SK-N-SH treated with all-trans-retinoic acid at 6 μM for 48 hours (cell line): ENCODE results near the gene NUP133.

ENCODE experiments used
- ATAC-seq: fragments of 200-7000 bp; cut with Tn5 transposase; 3 replicates; pipeline ENCODE4 v1.9.1; 2020; ENCODE audit warnings: mild to moderate bottlenecking, moderate library complexity
- ARNTL ChIP-seq: fragments of 450-650 bp; formaldehyde crosslinking; IDR thresholded peaks from 2 replicates; pipeline ENCODE4 v1.5.0; 2020; ENCODE audit warnings: low read depth, mild to moderate bottlenecking, moderate library complexity, borderline replicate concordance
- BACH2 ChIP-seq: fragments of 250-450 bp; sonication (Bioruptor Pico); IDR thresholded peaks from 2 replicates; pipeline ENCODE4 v1.9.0; 2021; ENCODE audit warnings: mild to moderate bottlenecking, borderline replicate concordance
- CREB5 ChIP-seq: fragments of 250-450 bp; sonication (Bioruptor Pico); IDR thresholded peaks from 2 replicates; pipeline ENCODE4 v1.5.1; 2020; ENCODE audit warnings: low read depth, mild to moderate bottlenecking, moderate library complexity
- CSDC2 ChIP-seq: fragments of 250-450 bp; sonication (Bioruptor Pico); IDR thresholded peaks from 2 replicates; pipeline ENCODE4 v1.5.0; 2020; ENCODE audit warnings: mild to moderate bottlenecking, moderate library complexity
- CSRNP3 ChIP-seq: fragments of 250-450 bp; sonication (Bioruptor Pico); IDR thresholded peaks from 2 replicates; pipeline ENCODE4 v1.5.1; 2021; ENCODE audit warnings: mild to moderate bottlenecking, moderate library complexity
- ESRRG ChIP-seq: fragments of 250-450 bp; sonication (Bioruptor Pico); IDR thresholded peaks from 2 replicates; pipeline ENCODE4 v1.6.1; 2021; ENCODE audit warnings: mild to moderate bottlenecking
- GLIS3 ChIP-seq: fragments of 250-450 bp; sonication (Bioruptor Pico); IDR thresholded peaks from 2 replicates; pipeline ENCODE4 v1.5.0; 2020; ENCODE audit warnings: mild to moderate bottlenecking, moderate library complexity
- ISL1 ChIP-seq: fragments of 250-450 bp; sonication (Bioruptor Pico); IDR thresholded peaks from 2 replicates; pipeline ENCODE4 v2.1.2; 2022; ENCODE audit warnings: mild to moderate bottlenecking, moderate library complexity
- OSR1 ChIP-seq: fragments of 250-450 bp; sonication (Bioruptor Pico); IDR thresholded peaks from 2 replicates; pipeline ENCODE4 v1.8.0; 2022; ENCODE audit warnings: moderate library complexity, mild to moderate bottlenecking, inconsistent platforms
- PATZ1 ChIP-seq: fragments of 250-450 bp; sonication (Bioruptor Pico); IDR thresholded peaks from 2 replicates; pipeline ENCODE4 v1.8.0; 2020; ENCODE audit warnings: mild to moderate bottlenecking, moderate library complexity, borderline replicate concordance
- POU6F1 ChIP-seq: fragments of 250-450 bp; sonication (Bioruptor Pico); IDR thresholded peaks from 2 replicates; pipeline ENCODE4 v1.8.0; 2021; ENCODE audit warnings: low read depth, mild to moderate bottlenecking, moderate library complexity, borderline replicate concordance
- PPARA ChIP-seq: fragments of 250-450 bp; sonication (Bioruptor Pico); IDR thresholded peaks from 2 replicates; pipeline ENCODE4 v1.5.0; 2020; ENCODE audit warnings: mild to moderate bottlenecking, borderline replicate concordance
- RARB ChIP-seq: fragments of 250-450 bp; sonication (Bioruptor Pico); IDR thresholded peaks from 2 replicates; pipeline ENCODE4 v1.8.0; 2021; ENCODE audit warnings: mild to moderate bottlenecking, moderate library complexity
- SNAI2 ChIP-seq: fragments of 250-450 bp; sonication (Bioruptor Pico); IDR thresholded peaks from 2 replicates; pipeline ENCODE4 v1.5.0; 2020; ENCODE audit warnings: mild to moderate bottlenecking, moderate library complexity
- TCF4 ChIP-seq: fragments of 250-450 bp; sonication (Bioruptor Pico); IDR thresholded peaks from 2 replicates; pipeline ENCODE4 v1.8.0; 2021; ENCODE audit warnings: mild to moderate bottlenecking, moderate library complexity, borderline replicate concordance
- TSHZ2 ChIP-seq: fragments of 250-450 bp; sonication (Bioruptor Pico); IDR thresholded peaks from 2 replicates; pipeline ENCODE4 v1.5.0; 2020; ENCODE audit warnings: mild to moderate bottlenecking, moderate library complexity
- ZFP3 ChIP-seq: fragments of 250-450 bp; sonication (Bioruptor Pico); IDR thresholded peaks from 2 replicates; pipeline ENCODE4 v1.5.0; 2020; ENCODE audit warnings: mild to moderate bottlenecking, moderate library complexity
- ZFP30 ChIP-seq: fragments of 450-650 bp; formaldehyde crosslinking; IDR thresholded peaks from 2 replicates; pipeline ENCODE4 v1.5.0; 2022; ENCODE audit warnings: mild to moderate bottlenecking, moderate library complexity
- ZNF565 ChIP-seq: fragments of 450-650 bp; formaldehyde crosslinking; conservative IDR thresholded peaks from 2 replicates; pipeline ENCODE4 v1.5.0; 2020; ENCODE audit warnings: low read depth, mild to moderate bottlenecking, moderate library complexity

The NUP133 gene

GRCh38 chr1:229432116-229432461, 76.1 kb downstream of the NUP133 start:
- TF ChIP-seq CSRNP3 (no peak), ARNTL (CRISPR knock-in tag) (no peak), ZNF565 (CRISPR knock-in tag) (no peak), CSDC2 (CRISPR knock-in tag) (no peak), OSR1 (CRISPR knock-in tag) (no peak), TSHZ2 (CRISPR knock-in tag) (no peak)
- ATAC-seq = no peak

GRCh38 chr1:229431284-229432115, 76.6 kb downstream of the NUP133 start:
- no peak for ATAC-seq
- TF ChIP-seq TCF4 = no peak

- TF ChIP-seq PATZ1 (CRISPR knock-in tag) (no peak), CREB5 (no peak), POU6F1 (CRISPR knock-in tag) (no peak), CSDC2 (CRISPR knock-in tag) (no peak), ZFP30 (no peak), RARB (CRISPR knock-in tag) (no peak), BACH2 (CRISPR knock-in tag) (no peak), ZNF565 (CRISPR knock-in tag) (no peak), ZFP3 (no peak), SNAI2 (CRISPR knock-in tag) (no peak), ISL1 (CRISPR knock-in tag) (no peak), GLIS3 (no peak), TSHZ2 (CRISPR knock-in tag) (no peak), ESRRG (CRISPR knock-in tag) (no peak), TCF4 (no peak), OSR1 (CRISPR knock-in tag) (no peak), PPARA (CRISPR knock-in tag) (no peak)
- no peak for ATAC-seq
These were observed 77.3 kb downstream of the NUP133 start for GRCh38 chr1:229430761-229431283.
